ENCODE data around the gene TRAPPC14.

Gene TRAPPC14

DNA sequence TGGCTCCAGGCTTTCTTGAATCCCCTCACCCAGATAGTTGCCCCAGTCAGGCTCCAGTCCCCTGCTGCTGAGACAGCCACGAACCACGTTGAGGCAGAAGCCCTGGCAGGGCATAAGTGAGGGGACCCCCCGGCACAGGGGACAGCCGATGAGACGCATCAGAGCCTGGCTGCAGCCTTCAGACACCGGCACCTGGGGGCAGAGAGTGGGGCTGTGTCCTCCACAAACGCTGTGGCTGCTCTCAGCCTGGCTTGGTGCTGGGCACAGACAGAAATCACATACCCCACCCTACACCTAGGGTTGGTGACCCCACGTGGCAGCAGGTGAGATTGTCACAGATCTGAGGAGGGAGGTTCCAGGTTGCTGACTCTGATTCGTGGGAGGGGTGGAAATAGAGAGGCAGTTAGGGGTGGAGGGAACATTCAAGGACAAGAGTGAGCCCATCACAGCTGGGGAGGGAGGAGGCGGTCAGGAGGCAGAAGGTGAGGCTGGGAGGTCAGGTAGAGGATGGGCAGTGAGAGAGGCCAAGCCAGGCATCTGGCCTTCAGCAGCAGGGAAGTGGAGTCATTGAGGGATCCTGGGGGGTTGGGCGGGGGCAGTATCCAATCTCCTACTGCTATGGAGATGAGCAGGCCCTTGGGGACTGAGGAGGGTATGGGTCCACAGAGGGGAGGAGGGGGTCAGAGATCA lies 15.4 kb upstream of the TRAPPC14 start:
- DNase-seq (ENCODE audit: low spot score): no peak

DNA sequence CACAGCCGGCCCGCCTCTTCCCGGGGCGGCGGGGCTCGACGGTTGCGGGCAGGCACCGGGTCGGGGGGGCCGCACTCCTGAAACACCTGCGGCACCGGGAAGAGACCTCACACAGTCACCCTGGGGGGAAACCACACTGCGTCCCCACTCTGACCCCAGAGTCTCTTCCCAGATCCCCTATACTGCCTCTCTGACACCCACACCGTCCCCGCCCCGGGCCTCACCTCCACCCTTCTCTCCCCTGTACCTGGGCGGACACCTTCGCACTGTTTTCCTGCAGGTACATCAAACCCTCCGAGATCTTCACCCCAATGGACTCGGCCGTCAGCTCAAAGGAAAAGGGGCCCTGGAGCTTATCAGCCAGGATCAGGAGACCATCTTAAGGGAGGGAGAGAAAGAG lies 13.3 kb upstream of the TRAPPC14 start:
- DNase-seq (ENCODE audit: low spot score): no peak

DNA sequence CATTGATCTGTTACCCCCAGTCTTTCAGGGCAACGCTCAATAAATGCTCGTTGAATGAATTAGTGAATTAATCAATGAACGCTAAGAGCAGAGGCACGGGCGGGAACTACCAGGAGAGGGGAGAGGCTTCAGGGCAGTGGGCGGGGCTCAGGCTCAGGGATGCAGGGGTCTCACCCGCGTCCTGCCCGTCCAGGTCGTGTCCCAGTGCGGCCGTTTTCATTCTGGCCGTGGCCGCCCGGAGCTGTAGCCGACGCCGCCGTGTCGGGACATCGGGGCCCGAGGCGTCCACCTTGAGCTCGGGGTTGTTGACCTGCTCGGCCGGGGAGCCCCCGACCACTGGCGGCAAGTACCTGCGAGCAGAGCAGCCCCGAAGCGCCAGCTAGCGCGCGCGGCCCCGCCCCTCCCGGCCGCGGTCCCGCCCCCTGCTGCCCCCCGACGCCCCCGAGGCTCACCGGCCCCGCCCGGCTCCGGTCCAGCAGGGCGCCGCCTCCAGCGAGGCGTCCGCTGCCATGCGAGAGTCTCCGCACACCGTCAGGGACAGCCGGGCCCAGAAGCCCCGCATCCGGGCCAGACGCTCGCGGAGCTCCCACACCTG lies 12.7 kb upstream of the TRAPPC14 start:
- DNase-seq (ENCODE audit: low spot score): no peak

DNA sequence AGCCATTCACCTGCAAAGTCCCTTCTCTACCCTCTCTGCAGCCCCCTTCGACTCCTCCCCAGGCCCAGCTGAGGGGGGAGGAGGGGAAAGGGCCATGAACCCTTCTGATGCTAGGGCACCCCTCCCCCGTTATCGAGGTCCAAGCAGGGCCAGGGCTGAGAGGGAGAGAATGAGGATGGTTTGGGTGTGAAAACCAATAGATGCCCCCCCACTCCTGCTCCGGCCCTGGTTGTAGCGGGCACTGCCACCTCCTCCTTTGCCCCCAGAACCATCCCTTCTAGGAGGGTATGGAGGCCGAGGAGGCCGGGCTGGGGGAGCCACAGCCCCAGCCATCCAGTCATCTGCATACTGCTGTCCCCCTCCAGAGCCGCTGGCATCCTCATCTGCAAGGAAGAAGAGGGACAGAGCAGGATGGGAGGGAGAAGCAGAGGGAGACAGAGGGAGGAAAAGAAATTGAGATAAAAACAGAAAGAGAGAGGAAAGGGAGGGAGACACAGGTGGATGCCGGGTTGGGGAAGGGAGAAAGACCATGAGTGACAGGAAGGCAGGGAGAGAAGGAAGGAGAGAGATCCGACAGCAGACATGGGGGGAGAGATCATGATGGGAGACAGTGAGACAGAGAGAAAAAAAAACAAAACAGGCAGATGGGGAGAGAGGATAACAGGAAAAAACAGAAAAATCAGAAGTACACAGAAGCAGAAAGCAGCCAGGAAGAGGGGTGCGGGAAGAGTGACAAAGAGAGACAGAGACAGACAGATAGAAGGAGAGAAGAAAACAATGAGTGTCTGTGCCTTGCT lies 11.8 kb upstream of the TRAPPC14 start:
- no peak for DNase-seq (ENCODE audit: low spot score)

DNA sequence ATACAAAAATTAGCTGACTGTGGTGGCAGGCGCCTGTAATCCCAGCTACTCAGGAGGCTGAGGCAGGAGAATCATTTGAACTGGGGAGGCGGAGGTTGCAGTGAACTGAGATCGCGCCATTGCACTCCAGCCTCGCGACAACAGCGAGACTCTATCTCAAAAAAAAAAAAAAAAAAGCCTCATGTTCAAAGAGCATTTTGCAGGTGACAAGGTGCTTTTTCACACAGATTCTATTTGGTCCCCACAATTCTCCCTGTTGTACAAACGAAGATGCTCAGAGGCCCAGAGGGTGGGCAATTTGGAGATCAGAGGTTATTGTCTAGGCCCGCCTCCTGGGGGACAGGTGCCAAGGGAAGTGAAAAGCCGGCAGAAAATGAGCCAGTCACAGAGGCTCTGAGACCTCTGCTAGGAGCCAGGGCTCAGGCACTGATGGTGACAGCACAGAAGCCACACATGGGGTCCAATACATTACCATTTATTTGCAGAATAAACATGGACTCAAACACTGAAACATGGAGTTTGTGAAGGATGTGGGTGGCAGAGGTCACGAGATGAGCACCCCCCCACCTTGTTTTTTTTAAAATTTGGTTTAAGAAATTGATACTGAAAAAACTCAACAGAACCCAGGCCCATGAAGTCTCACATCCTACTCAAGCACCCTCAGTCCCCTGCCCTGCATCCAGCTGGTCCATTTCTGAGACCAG lies 10.8 kb upstream of the TRAPPC14 start:
- no peak for DNase-seq (ENCODE audit: low spot score)

DNA sequence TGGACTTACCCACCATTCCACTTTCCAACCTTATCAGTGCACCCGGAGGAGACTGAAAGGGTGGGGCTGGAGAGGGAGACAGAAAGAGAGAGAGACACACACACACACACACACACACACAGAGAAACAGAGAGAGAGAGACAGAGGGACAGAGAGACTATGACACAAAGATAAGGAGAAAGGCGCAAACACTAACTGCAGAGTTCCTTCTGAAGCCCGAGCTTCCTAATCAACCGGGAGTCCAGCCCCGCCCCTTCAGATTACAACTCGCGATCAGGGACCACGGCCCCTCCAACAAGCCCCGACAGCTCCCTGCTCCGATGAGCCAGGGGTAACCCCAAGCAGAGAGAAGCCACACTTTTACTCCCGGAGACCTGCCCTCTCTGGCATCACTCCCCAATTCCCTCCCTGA lies 9.4 kb upstream of the TRAPPC14 start:
- no peak for DNase-seq (ENCODE audit: low spot score)

DNA sequence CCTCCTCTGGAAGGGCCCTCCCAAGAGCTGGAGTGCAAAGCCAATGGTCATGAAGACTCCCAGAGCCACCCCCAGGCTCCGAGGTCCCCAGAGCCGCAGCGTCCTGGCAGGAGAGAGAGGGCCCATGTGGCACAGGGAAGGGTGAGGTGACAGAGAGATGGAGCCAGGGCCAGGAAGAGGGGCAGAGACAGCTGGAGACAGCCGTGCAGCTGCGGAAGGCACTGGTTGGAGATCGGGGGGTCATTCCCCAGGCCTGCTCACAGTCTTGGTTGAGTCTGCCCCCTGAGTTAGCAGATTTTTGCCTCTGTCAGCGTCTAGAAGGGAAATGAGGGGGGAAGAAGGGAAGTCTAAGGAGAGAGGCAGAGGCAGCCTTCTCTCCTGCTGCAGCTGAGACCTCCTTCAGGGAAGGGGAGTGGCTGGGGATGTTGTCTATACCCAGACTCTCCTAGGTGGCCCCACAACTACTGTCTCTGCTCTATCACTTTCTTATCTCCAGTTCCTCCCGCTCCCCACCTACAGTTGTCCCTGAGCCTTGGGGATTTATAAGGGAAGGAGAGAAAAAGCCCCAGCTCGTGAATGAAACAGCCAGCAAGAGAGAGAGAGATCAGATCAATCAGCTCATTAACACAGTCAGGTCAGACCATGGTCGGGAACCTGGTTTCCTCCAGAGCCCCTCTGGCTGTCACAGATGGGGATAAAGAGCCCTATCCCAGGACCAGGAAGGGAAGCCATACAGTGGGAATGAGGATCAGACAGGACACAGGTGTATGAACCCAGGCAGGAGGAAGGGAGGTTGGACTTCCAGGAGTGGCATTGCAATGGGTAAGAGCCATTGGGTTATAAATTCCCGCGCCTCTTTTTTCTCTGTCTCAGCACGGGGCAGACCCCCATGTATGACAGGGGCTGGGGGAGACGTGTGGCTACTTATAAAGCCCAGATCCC lies 8.7 kb upstream of the TRAPPC14 start:
- no peak for DNase-seq (ENCODE audit: low spot score)

DNA sequence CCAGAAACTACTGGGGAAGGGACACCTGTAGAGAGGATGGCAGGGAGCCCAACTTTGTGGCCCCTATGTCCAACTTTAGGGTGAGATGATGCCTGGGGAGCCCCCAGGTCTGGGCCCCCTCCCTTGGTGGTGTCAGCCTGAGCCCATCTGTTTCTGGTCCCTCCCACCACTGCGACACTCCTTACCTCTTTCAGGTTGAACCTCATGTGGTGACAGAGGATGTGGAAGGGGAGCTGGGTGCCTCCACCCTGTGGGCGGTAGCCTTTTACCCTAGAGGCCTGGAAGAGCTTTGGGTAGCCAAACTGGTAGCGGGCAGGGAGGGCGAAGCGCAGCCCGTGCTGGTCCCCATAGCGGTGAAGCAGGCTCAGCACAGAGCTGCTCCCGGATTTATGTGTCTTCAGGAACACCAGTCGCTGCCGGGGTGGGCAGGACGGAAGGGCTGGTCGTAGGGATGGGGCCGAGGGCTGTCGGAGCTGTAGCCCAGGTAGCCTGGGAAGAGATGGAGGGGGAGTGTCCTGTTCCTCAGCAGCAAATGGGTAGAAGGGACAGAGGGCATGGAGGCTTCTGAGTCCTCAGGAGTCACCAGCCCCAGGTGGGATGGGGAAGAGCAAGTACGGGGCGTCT lies 7.9 kb upstream of the TRAPPC14 start:
- DNase-seq (ENCODE audit: low spot score): no peak

DNA sequence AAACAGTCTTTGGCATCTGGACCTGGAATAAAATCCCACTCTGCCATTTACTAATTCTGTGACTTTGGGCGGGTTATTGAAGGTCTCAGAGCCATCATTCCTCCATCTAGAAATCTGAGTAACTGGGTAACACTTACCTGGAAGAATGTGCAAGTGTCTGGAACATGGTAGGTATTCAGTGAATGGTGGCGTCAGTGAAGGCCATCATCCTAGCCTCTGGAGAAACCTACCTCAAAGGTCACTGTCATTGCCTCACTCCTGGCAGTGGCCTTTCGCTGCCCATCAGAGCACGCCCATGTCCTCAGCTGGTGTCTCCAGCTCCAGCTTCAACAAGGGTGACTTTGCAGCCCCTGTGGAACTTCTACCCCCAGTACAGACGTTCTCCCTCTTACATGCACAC lies 5.3 kb upstream of the TRAPPC14 start:
- DNase-seq (ENCODE audit: low spot score): no peak

DNA sequence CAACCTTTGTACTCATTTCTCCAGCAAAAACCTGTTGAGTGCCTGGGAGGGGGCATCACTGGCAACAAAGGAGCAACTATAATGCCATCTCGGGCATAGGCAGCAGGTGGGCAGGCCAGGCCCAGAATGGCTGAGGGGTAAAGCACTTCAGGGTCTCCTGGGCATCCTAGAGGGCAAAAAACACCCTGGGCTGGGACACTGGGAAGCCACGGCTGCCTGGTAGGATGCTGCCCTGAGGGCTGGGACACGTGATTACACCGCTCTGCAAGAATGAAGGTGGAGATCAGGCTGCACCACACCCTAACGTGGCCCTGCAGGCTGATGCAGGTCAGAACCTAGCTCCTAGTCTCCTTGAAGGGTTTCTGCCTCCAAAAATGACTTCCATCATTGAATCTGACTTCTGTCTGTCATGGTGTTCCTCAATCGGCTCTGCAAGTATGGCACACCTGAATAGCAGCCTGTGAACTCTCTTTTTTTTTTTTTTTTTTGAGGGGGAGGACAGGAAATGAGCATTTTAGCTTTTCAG lies 4.5 kb upstream of the TRAPPC14 start:
- no peak for DNase-seq (ENCODE audit: low spot score)

DNA sequence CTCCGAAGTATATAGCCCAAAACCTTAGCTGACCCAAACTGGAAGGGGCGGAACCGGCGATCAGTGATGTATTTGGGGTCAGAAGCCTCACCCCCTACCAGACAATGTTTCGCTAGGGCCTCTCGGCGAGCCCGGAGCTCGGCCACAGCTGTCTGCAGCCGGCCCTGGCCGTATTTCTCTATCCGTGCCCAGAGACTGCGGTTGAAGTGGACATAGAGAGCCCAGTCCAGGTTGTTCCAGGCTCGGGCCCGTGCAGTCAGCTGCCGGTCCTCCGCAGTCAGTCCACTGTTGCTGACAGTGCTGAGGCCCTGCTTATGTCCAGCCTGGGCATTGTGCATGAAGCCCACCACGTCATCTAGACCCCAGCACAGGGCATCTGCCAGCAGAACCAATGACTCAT lies 1.5 kb upstream of the TRAPPC14 start:
- DNase-seq (ENCODE audit: low spot score): no peak

DNA sequence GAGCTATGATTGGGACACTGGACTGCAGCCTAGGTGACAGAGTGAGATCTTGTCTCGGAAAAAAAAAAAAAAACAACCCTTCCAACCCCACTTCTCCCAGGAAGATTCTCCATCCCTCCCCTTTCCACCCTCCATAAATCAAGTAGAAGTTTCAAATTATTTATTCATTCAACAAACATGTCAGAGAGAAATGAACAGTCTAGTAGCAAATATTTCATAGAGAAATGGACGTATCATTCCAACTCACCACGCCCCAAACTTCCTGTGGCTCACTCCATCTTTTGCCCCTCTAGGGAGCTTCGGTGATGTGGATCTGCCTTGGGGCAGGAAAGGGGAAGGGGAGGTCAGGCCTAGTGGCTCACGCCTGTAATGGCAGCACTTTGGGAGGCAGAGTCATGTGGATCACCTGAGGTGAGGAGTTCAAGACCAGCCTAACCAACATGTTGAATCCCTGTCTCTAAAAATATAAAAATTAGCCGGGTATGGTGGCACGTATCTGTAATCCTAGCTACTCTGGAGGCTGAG lies 638 bp upstream of the TRAPPC14 start:
- DNase-seq (ENCODE audit: low spot score): no peak

DNA sequence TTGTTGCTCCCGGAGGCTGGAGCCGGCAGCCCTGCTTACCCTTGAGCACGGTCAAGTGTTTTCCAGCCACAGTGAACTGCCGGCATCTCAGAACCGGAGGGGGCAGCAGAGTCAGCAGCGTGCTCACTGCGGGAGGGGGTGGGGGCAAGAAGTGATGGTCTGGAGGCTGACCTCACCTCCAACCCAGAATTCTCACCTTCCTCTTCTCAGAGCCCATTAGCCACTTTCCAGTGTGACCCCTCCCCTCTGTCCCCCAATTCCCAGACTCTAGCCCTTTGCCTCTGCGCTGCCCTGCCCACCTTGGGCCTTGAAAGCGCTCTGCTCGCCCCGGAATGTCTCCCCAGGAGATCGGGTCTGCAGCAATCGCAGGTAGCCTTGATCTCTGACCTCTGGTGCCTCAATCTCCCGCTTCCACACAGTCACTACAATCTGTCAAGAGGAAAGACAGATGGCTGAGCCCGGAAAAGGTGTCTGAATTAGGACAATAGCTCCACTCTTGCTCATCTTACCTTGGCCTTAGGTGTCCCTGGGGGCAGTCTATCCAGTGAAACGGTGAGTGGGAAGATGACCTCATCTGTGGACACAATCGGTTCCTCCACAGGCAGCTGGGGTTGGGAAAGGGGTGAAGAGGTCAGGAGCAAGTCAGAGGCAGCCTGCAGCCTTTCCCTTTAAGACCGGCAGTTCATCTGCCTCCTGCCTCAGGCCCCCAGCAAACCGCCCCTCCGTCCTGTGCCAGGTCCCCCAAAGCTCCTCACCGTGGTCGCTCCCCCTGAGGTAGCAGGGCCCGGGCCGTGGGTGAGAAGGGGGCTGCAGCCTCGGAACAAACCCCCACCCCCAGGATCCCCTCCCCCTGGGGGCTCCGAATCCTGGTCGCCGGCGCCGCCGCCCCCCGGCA lies 942 bp downstream of the TRAPPC14 start:
- DNase-seq (ENCODE audit: low spot score): no peak

DNA sequence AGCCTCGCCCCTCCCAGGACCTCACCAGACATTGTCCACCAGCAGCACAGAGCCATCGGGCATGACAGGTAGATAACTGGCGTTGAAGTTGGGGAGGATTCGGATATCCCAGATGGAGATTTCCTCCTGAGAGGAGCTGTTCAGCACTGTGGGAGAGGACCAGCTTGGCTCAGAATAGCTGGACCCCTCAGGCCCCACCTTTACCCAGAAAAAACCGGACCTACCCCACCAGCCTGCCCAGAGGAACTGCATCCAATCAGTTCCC lies 1.5 kb downstream of the TRAPPC14 start:
- no peak for DNase-seq (ENCODE audit: low spot score)

DNA sequence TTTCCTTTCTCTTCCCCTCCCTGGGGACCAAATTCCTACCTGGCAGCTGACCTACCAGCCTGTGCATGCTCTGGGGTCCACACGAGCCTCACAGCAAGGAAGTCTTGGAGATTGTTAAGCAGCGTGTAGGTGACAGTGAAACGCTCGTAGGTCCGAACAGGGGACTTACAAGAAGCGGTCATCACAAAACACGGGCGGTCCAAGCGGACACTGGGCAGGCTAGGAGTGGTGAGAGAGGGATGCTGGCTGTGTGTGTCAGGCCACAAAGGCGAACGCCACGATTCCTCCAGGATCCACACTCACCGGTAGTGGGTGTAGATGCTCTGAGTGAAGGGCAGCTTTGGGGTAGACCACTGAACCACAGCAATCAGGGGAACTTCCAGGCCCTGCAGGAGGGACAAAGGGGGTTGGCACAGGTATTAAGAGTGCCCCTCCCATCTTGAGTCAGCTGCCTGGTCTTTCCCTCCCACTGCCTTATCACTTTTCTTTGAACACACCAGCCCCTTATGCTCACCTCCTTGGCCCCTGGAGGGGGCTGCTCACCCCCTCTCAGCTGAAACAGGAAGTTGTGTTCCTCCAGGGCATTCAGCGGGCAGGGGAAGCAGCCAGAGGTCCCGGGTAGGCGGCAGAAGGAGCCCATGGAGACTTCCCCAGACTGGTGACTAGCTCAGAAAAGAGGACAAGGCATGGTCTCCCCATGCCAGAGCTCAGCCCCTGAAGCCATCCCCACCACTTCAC lies 2.0 kb downstream of the TRAPPC14 start:
- DNase-seq (ENCODE audit: low spot score): no peak

DNA sequence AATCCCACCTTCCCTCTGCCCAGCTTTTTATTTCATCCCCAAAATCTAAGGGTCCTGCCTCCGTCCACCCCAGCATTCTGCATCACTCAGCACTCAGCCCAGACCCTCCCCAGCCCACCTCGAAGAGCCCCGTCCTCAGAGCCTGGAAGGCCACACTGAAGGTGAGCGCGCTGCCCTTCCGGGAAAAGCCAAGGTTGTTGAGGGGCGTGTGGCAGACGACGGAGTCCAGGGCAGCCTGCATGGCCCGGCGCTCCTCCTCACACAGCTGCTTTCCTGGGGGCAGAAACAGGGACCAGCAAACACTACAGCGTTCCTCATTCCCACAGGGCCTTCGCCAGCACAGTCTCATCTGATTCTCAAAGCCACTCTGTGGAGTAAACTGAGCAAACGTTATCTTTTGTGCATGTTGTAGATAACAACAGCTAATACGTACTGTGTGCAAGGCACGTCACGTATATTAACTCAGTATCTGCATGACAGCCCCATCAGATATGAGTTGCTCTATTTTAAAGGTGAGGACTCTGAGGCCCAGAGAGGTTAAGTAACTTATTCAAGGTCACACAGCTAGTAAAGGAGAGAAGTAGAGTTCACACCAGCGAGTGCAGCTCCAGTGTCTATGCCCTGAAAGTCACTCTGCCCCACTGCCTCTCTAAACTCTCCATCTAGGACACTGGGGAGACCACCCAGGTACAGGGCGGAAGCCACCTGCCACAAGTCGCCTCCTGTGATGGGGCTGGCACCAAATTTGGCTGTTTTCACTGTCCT lies 2.8 kb downstream of the TRAPPC14 start:
- no peak for DNase-seq (ENCODE audit: low spot score)

DNA sequence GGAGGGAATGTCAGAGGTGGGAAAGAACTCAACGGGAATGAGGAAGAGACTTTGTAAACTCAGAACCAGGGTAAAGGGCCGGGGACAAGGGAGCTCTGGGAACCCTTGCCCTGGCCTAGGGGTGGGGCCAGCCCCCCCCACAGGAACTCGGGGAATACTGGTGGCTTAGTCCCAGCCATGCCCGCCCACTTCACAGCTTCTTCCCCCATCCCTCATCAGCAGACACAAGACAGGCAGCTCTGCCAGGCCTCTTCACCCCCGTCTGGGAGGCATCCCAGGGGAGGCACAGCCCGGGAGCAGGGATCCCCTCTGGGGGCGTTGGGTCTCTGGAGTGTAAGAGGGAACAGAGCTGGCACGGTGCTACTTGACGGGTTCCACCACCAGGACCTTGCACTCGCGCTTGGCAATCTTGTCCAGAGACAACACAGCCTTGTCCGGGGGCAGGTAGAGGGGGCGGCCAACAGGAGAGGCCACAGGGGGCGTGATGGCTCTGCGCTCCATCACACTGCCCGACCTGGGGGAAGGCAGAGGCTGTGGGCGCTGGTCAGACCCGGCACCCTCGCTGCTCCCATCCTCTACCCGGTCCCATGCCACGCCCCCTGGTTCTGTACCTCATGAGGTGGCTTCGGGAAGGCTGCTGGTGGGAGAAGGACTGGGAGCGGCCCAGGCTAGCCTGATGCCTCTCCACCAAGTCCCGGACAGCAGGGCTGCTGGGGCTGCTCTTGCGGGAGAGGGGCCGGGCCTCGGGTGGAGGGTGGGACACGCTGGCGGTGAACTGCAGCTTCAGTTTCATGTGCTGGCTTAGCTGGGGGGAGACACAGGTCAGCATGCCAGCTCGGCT lies 3.7 kb downstream of the TRAPPC14 start:
- DNase-seq (ENCODE audit: low spot score): no peak

Data from left forelimb (tissue), 1 donor.